HG03521 (cell line): ENCODE results near the gene SS18L1.
"Not testable (repeated sequence)": the region's sequence is repeated elsewhere in the genome, so short reads cannot be mapped to it uniquely, and the experiment has no call there.

Experiments
- ATAC-seq: cut with Tn5 transposase; IDR thresholded peaks from one replicate; pipeline ENCODE4 v1.9.1; 2021; ENCODE audit warnings: mild to moderate bottlenecking, moderate library complexity; ENCODE audit not compliant: unreplicated experiment

Gene SS18L1

GRCh38 chr20:62143081-62143956, at the start of gene SS18L1, which contains the start of gene PSMA7:
TSS of gene SS18L1 (plus strand) at chr20:62143769. CDS start at chr20:62143821, 52 bp downstream.
TSS of gene PSMA7 (minus strand) at chr20:62143394. CDS start at chr20:62143303, 91 bp downstream.
- ATAC-seq: peak; percentile 66

GRCh38 chr20:62096421-62097380, 46.9 kb upstream of the SS18L1 start:
- ATAC-seq: no peak

GRCh38 chr20:62097881-62098407, 45.6 kb upstream of the SS18L1 start:
- ATAC-seq: no peak

GRCh38 chr20:62101078-62101477, 42.5 kb upstream of the SS18L1 start:
- ATAC-seq: no peak

- ATAC-seq: no peak
Measured at GRCh38 chr20:62103508-62104233, 39.9 kb upstream of the SS18L1 start.

- ATAC-seq: no peak
Measured at GRCh38 chr20:62104234-62104789, 39.3 kb upstream of the SS18L1 start.

GRCh38 chr20:62104791-62105345, 38.7 kb upstream of the SS18L1 start:
- no peak for ATAC-seq

GRCh38 chr20:62105592-62105991, 38.0 kb upstream of the SS18L1 start:
- no peak for ATAC-seq

- ATAC-seq: no peak
Measured at GRCh38 chr20:62111148-62111547, 32.4 kb upstream of the SS18L1 start.

- ATAC-seq: no peak
Measured at GRCh38 chr20:62112368-62112767, 31.2 kb upstream of the SS18L1 start.

- no peak for ATAC-seq
Measured at GRCh38 chr20:62114894-62115293, 28.7 kb upstream of the SS18L1 start.

GRCh38 chr20:62115800-62116407, 27.7 kb upstream of the SS18L1 start:
- not testable (repeated sequence) for ATAC-seq

GRCh38 chr20:62116558-62117361, 26.8 kb upstream of the SS18L1 start:
- ATAC-seq: no peak

- no peak for ATAC-seq
Measured at GRCh38 chr20:62117362-62117646, 26.3 kb upstream of the SS18L1 start.

- ATAC-seq: no peak
Measured at GRCh38 chr20:62117658-62118057, 25.9 kb upstream of the SS18L1 start.

- no peak for ATAC-seq
Measured at GRCh38 chr20:62118113-62119043, 25.2 kb upstream of the SS18L1 start.

- ATAC-seq: no peak
Measured at GRCh38 chr20:62119115-62119514, 24.5 kb upstream of the SS18L1 start.
